Measurements from ENCODE around the gene MROH2B.

DNA sequence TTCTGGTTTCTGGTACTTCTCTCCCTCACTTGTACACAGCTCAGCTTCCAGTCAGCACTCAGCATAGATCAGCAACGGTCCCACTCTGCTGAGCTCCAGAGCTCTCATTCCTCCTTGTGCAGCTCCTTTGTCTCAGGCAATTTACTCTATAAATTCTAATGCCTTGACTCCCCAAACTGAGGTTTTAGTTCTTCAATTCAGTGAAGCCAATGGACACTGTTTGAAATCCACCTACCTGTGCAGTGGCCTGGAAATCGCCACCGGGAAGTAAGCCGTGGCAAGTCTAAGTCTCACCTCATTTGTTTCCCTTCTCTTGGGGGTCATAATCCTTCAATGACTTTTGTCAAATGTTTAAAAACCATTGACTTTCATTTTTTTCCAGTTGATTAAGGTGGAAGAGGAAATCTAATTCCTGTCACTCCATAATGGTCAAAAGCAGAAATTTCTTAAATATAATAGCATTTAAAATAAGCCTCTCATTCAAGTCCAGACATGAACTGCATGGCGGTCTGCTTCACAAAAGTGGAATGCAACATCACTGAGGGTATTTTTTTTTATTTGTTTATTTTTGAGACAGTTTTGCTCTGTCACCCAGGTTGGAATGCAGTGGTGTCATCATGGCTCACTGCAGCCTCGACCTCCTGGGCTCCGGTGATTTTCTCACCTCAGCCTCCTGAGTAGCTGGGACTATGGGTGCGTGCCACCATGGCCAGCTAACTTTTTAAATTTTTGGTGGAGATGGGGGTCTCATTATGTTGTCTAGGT, 82.2 kb downstream of the MROH2B start:
- TF ChIP-seq POLR2A (IDR thresholded peaks at IDR 0.05), result no peak
- TF ChIP-seq POLR2AphosphoS5 (IDR thresholded peaks at IDR 0.05), result no peak
- TF ChIP-seq, protein P1, sequence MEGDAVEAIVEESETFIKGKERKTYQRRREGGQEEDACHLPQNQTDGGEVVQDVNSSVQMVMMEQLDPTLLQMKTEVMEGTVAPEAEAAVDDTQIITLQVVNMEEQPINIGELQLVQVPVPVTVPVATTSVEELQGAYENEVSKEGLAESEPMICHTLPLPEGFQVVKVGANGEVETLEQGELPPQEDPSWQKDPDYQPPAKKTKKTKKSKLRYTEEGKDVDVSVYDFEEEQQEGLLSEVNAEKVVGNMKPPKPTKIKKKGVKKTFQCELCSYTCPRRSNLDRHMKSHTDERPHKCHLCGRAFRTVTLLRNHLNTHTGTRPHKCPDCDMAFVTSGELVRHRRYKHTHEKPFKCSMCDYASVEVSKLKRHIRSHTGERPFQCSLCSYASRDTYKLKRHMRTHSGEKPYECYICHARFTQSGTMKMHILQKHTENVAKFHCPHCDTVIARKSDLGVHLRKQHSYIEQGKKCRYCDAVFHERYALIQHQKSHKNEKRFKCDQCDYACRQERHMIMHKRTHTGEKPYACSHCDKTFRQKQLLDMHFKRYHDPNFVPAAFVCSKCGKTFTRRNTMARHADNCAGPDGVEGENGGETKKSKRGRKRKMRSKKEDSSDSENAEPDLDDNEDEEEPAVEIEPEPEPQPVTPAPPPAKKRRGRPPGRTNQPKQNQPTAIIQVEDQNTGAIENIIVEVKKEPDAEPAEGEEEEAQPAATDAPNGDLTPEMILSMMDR (IDR thresholded peaks at IDR 0.05), result no peak
- TF ChIP-seq EP300 (IDR thresholded peaks at IDR 0.05), result no peak

All from upper lobe of left lung (tissue), 4 donors.